ENCODE measurements around the gene FAR1. TPM values are rescaled to one million over a fixed set of nuclear protein-coding genes. Genes with fewer than 3 reads are reported as not detected.
"Not testable (repeated sequence)": the region's sequence is repeated elsewhere in the genome, so short reads cannot be mapped to it uniquely, and the experiment has no call there.

FAR1 gene
- total RNA-seq, 4 donors from 2014 or later, result 37.5 to 61.5 (median 38.8) TPM

DNA sequence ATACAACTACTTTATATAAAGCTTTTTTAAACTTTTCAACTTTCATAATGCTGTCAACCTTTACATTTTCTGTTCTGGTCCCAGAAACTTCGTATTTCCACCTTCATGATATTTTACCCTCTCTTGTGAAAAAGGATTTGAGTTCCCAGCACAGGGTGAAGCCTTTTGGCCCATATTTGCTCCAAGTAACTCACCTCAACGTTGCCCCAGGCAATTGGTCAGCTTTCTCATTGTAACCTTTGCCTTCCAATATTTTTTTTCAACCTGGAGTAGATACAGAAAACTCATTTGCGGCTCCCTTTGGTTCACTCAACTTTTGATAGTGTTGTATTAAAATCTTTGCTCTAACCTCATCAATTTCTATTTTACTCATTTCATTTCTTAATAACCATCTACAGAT, 21.1 kb upstream of the FAR1 start:
- Histone ChIP-seq H3K4me3 (no peak overlapping the region), H3K36me3 (no peaks in the 10 kb centered on the region), H3K27me3 (no peaks in the 10 kb centered on the region), H3K4me1 (no peaks in the 10 kb centered on the region), H3K9me3 (no peaks in the 10 kb centered on the region), H3K27ac (no peak overlapping the region)
- WGBS, 2 donors (ENCODE audit: low coverage in 1 of 2), result 55 to 66% methylated on average over 3 of the region's 3 CpGs
- TF ChIP-seq POLR2AphosphoS5 (IDR thresholded peaks at IDR 0.05) (no peak), CTCF (IDR thresholded peaks at IDR 0.05) (no peak), POLR2A (IDR thresholded peaks at IDR 0.05) (no peak)
- no peak for ATAC-seq

- H3K4me1 ChIP-seq, result no peaks in the 10 kb centered on the region
- no peak for ATAC-seq
- 43 to 77% methylated on average over 4 of the region's 4 CpGs for WGBS, 2 donors (ENCODE audit: low coverage in 1 of 2)
- no peaks in the 10 kb centered on the region for H3K36me3 ChIP-seq
- H3K27me3 ChIP-seq, result no peaks in the 10 kb centered on the region
- TF ChIP-seq POLR2AphosphoS5 (IDR thresholded peaks at IDR 0.05) (no peak), POLR2A (IDR thresholded peaks at IDR 0.05) (no peak), CTCF (IDR thresholded peaks at IDR 0.05) (no peak), EP300 (IDR thresholded peaks at IDR 0.05) (no peak)
- no peak overlapping the region for H3K27ac ChIP-seq
- H3K4me3 ChIP-seq, result no peak overlapping the region
- no peaks in the 10 kb centered on the region for H3K9me3 ChIP-seq
These were observed 18.8 kb upstream of the FAR1 start for GRCh38 chr11:13649619-13650018.

- not testable (repeated sequence) for H3K27ac ChIP-seq, ATAC-seq, H3K4me3 ChIP-seq, H3K36me3 ChIP-seq, H3K27me3 ChIP-seq, H3K9me3 ChIP-seq, H3K4me1 ChIP-seq
- 0 to 100% methylated on average over 1 to 2 of the region's 6 CpGs for WGBS, 2 donors (ENCODE audit: low coverage in 1 of 2)
These were observed 17.0 kb upstream of the FAR1 start for GRCh38 chr11:13651515-13651914.

GRCh38 chr11:13661074-13661623, 7.3 kb upstream of the FAR1 start:
- H3K27ac ChIP-seq, result no peak overlapping the region
- 36 to 46% methylated on average over 2 of the region's 2 CpGs for WGBS, 2 donors (ENCODE audit: low coverage in 1 of 2)
- no peak for ATAC-seq

GRCh38 chr11:13663631-13664071, 4.8 kb upstream of the FAR1 start:
- peaks cover 0 to 11% (median 0%) of the 10 kb centered on the region in 3 donors for H3K4me1 ChIP-seq
- no peaks in the 10 kb centered on the region for H3K27me3 ChIP-seq
- H3K27ac ChIP-seq, result no peak overlapping the region
- no peak for TF ChIP-seq EP300 (IDR thresholded peaks at IDR 0.05)
- TF ChIP-seq POLR2AphosphoS5 (IDR thresholded peaks at IDR 0.05), result no peak
- TF ChIP-seq CTCF (IDR thresholded peaks at IDR 0.05), result no peak
- no peak for TF ChIP-seq POLR2A (IDR thresholded peaks at IDR 0.05)
- H3K9me3 ChIP-seq, result peaks cover 0 to 17% (median 0%) of the 10 kb centered on the region in 3 donors
- no peak overlapping the region for H3K4me3 ChIP-seq
- ATAC-seq, result no peak
- WGBS, 2 donors (ENCODE audit: low coverage in 1 of 2), result 71 to 100% methylated on average over 1 of the region's 1 CpG
- no peaks in the 10 kb centered on the region for H3K36me3 ChIP-seq

More at GRCh38 chr11:13661074-13661623, 7.3 kb upstream of the FAR1 start:
- no peaks in the 10 kb centered on the region for H3K4me1 ChIP-seq
- peaks cover 0 to 35% (median 0%) of the 10 kb centered on the region in 3 donors for H3K9me3 ChIP-seq
- no peak overlapping the region for H3K4me3 ChIP-seq
- H3K36me3 ChIP-seq, result no peaks in the 10 kb centered on the region
- TF ChIP-seq POLR2AphosphoS5 (IDR thresholded peaks at IDR 0.05) (no peak), EP300 (IDR thresholded peaks at IDR 0.05) (no peak)
- no peaks in the 10 kb centered on the region for H3K27me3 ChIP-seq

DNA sequence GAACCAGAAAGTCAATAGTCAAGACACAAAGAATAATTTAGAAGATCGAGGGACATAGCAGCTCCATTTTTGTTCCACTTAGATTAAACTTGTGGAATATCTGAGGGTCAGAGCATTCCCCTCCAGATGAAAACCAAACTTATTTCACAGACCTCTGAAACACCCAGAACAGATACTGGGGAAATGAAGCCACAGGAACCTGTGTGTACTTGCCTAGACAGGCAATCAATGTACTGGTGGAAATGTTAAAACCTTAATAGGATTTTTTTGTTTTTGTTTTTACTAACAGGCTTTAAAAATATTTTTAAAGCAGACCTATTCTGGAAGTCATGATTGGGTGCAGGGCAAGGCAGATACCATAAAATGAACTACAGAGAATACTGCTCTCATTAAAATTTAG, 4.1 kb upstream of the FAR1 start:
- TF ChIP-seq POLR2AphosphoS5 (IDR thresholded peaks at IDR 0.05) (no peak), EP300 (IDR thresholded peaks at IDR 0.05) (no peak), CTCF (IDR thresholded peaks at IDR 0.05) (no peak), POLR2A (IDR thresholded peaks at IDR 0.05) (no peak)
- WGBS, 2 donors (ENCODE audit: low coverage in 1 of 2), result 88 to 89% methylated on average over 1 of the region's 1 CpG

More for the DNA sequence above, 4.1 kb upstream of the FAR1 start:
- Histone ChIP-seq H3K27ac (no peak overlapping the region), H3K4me1 (peaks cover 0 to 14% (median 0%) of the 10 kb centered on the region in 3 donors), H3K36me3 (no peaks in the 10 kb centered on the region), H3K4me3 (no peak overlapping the region), H3K9me3 (peaks cover 0 to 10% (median 0%) of the 10 kb centered on the region in 3 donors), H3K27me3 (no peaks in the 10 kb centered on the region)
- ATAC-seq, result no peak

All from gastroesophageal sphincter (tissue), 4 donors.